Measurements from ENCODE around the gene HTR7. TPM values are rescaled to one million over a fixed set of nuclear protein-coding genes. Genes with fewer than 3 reads are reported as not detected.

The HTR7 gene
- polyA plus RNA-seq, 4 donors: 0.70 to 0.90 TPM; not detected in 2

DNA sequence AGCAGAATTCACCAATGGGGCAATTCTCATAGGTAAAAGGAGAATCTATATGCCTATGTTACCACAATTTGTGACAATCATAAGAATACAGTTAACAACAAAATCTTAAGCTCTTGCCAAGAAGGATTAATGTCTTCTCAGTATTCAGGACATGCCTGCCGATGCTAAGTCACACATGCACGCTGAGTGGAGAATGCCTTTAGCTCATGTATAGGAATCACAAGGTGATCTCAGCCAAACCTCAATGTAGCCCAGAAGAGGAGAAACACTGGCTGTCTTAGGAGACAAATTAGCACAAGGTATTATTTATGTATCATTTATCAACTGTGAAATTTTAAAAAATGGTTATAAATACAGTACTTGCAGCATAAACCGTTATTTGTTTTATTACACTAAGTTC lies 2.7 kb downstream of the HTR7 start:
- FAIRE-seq (no peak), DNase-seq (no peak)
- Histone ChIP-seq H3K9me3 (ENCODE audit: control insufficient read depth in 2 of 2, insufficient read depth in 1 of 2, low read depth in 1 of 2, low read length in 1 of 2) (peaks cover 0 to 8% of the 10 kb centered on the region in 2 donors), H3K4me3 (ENCODE audit: low read depth in 1 of 3, low read length in 3 of 3) (no peak overlapping the region), H3K27me3 (ENCODE audit: control insufficient read depth in 3 of 3, insufficient read depth in 3 of 3, low read length in 3 of 3) (peaks cover 6 to 41% (median 13%) of the 10 kb centered on the region in 3 donors), H3K36me3 (ENCODE audit: control insufficient read depth in 3 of 3, insufficient read depth in 2 of 3, low read depth in 1 of 3, low read length in 3 of 3) (no peaks in the 10 kb centered on the region), H3K27ac (ENCODE audit: low read depth in 1 of 3, low read length in 2 of 3) (no peak overlapping the region), H3K4me1 (ENCODE audit: control insufficient read depth in 3 of 3, insufficient read depth in 2 of 3, low read depth in 1 of 3, low read length in 2 of 3) (no peaks in the 10 kb centered on the region)
- 67 to 89% (median 81%) methylated on average over 3 of the region's 3 CpGs for WGBS, 3 donors

DNA sequence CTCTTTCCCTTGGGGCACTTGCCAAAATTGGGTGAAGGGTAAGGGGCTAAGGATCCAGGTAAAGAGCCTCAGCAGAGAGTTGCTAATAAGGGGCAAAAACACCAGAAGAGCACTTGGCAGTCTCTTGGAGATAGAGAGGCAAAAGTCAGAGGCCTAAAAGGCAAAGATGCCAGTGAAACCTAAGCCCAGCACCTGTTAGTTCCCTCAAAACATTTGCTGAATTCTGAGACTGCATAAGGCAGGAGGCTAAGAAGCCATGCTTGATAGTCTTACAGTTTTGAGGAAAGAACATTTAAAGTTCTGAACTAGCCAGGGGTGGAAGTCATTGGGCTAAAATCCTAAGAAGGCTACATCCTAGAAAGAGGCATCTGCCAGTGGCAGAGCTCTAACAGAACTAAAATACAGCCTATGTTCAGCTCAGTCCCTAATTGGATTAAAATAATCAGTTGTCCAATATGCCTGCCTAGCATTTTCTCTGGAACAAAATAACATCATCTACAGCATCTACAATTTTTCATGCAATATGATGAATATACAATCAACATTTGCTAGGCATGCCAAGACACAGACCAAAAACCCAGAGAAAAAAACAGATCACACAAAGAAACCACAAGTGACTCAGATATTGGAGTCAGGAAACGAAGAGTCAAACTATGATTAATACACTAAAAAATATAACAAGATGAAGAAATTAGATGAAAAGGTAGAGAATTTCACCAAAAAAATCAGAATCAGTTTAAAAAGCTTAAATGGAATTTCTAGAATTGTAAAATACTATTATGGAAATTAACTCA lies 7.7 kb downstream of the HTR7 start:
- no peak overlapping the region for H3K4me3 ChIP-seq (ENCODE audit: low read depth in 1 of 3, low read length in 3 of 3)
- H3K9me3 ChIP-seq (ENCODE audit: control insufficient read depth in 2 of 2, insufficient read depth in 1 of 2, low read depth in 1 of 2, low read length in 1 of 2): peaks cover 0 to 14% of the 10 kb centered on the region in 2 donors
- H3K4me1 ChIP-seq (ENCODE audit: control insufficient read depth in 3 of 3, insufficient read depth in 2 of 3, low read depth in 1 of 3, low read length in 2 of 3): no peaks in the 10 kb centered on the region
- DNase-seq: no peak
- 61 to 81% (median 64%) methylated on average over 1 of the region's 1 CpG for WGBS, 3 donors
- peak; percentile 44 for FAIRE-seq
- no peak overlapping the region for H3K27ac ChIP-seq (ENCODE audit: low read depth in 1 of 3, low read length in 2 of 3)
- peaks cover 2 to 12% (median 6%) of the 10 kb centered on the region in 3 donors for H3K27me3 ChIP-seq (ENCODE audit: control insufficient read depth in 3 of 3, insufficient read depth in 3 of 3, low read length in 3 of 3)
- no peaks in the 10 kb centered on the region for H3K36me3 ChIP-seq (ENCODE audit: control insufficient read depth in 3 of 3, insufficient read depth in 2 of 3, low read depth in 1 of 3, low read length in 3 of 3)

DNA sequence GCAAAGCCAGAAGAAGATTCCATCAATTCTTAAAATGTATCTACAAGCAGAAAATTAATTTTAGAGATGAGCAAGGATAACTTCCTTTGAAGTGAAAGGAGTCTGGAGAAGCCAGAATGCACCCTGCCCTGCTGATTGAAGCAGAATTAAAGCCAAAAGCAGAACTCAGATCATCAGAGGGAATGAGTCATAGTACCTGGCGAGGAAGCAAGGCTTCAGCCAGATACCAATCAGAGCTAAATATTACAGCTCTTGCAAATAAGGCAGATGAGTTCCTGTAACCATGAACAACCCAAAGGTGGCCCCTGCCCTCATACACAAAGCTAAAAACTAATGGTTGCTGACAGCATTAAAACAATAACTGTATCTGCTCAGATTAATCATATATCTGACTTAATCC lies 10.4 kb downstream of the HTR7 start:
- DNase-seq (no peak), FAIRE-seq (no peak)
- H3K27me3 ChIP-seq (ENCODE audit: control insufficient read depth in 3 of 3, insufficient read depth in 3 of 3, low read length in 3 of 3): peaks cover 0 to 5% (median 0%) of the 10 kb centered on the region in 3 donors
- H3K9me3 ChIP-seq (ENCODE audit: control insufficient read depth in 2 of 2, insufficient read depth in 1 of 2, low read depth in 1 of 2, low read length in 1 of 2): peaks cover 0 to 14% of the 10 kb centered on the region in 2 donors
- H3K36me3 ChIP-seq (ENCODE audit: control insufficient read depth in 3 of 3, insufficient read depth in 2 of 3, low read depth in 1 of 3, low read length in 3 of 3): no peaks in the 10 kb centered on the region
- H3K4me1 ChIP-seq (ENCODE audit: control insufficient read depth in 3 of 3, insufficient read depth in 2 of 3, low read depth in 1 of 3, low read length in 2 of 3): no peaks in the 10 kb centered on the region
- WGBS, 3 donors: 0 to 22% (median 4%) methylated on average over 1 of the region's 1 CpG
- H3K27ac ChIP-seq (ENCODE audit: low read depth in 1 of 3, low read length in 2 of 3): no peak overlapping the region
- no peak overlapping the region for H3K4me3 ChIP-seq (ENCODE audit: low read depth in 1 of 3, low read length in 3 of 3)

DNA sequence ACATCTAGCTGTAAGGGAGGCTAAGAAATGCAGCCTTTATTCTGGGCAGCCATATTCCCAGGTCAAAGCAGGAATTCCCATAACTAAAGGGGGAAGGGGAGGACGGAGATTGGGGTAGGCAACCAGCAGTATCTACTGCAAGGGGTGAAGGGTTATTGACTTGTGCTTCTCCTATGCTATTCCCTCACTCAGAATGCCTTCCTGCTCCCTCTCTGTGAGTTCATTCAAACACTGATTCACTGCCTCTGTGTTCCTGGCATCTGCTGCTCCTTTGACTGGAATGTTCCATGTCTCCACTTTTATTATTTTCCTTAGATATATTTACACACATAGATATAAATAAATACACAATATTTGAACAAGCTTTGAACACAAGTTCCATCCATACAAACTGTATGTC lies 11.1 kb downstream of the HTR7 start:
- WGBS, 3 donors: 19 to 77% (median 33%) methylated on average over 1 of the region's 1 CpG
- H3K36me3 ChIP-seq (ENCODE audit: control insufficient read depth in 3 of 3, insufficient read depth in 2 of 3, low read depth in 1 of 3, low read length in 3 of 3): no peaks in the 10 kb centered on the region
- no peak for FAIRE-seq
- peaks cover 0 to 5% (median 0%) of the 10 kb centered on the region in 3 donors for H3K27me3 ChIP-seq (ENCODE audit: control insufficient read depth in 3 of 3, insufficient read depth in 3 of 3, low read length in 3 of 3)
- H3K27ac ChIP-seq (ENCODE audit: low read depth in 1 of 3, low read length in 2 of 3): no peak overlapping the region
- H3K9me3 ChIP-seq (ENCODE audit: control insufficient read depth in 2 of 2, insufficient read depth in 1 of 2, low read depth in 1 of 2, low read length in 1 of 2): peaks cover 0 to 16% of the 10 kb centered on the region in 2 donors
- no peak for DNase-seq
- no peak overlapping the region for H3K4me3 ChIP-seq (ENCODE audit: low read depth in 1 of 3, low read length in 3 of 3)
- H3K4me1 ChIP-seq (ENCODE audit: control insufficient read depth in 3 of 3, insufficient read depth in 2 of 3, low read depth in 1 of 3, low read length in 2 of 3): no peaks in the 10 kb centered on the region

DNA sequence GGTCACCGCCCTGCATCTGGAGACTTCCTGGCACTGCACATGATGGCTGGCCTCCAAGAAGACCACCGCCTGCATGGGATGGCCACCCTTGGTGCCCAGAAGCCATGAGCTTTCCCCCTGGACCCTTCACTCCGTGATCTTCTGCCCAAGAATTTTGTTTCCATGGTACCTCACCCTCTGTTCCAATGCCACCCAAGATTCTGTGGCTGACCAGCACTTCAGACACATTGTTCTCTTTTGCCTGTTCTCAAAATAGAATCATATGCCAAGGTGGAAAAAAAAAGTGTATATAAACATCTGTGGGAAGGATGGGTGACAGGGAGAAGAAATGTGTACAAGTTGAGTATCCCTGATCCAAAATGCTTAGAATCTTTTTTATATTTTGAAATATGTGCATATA lies 12.1 kb downstream of the HTR7 start:
- Histone ChIP-seq H3K4me3 (ENCODE audit: low read depth in 1 of 3, low read length in 3 of 3) (no peak overlapping the region), H3K36me3 (ENCODE audit: control insufficient read depth in 3 of 3, insufficient read depth in 2 of 3, low read depth in 1 of 3, low read length in 3 of 3) (no peaks in the 10 kb centered on the region), H3K9me3 (ENCODE audit: control insufficient read depth in 2 of 2, insufficient read depth in 1 of 2, low read depth in 1 of 2, low read length in 1 of 2) (peaks cover 0 to 10% of the 10 kb centered on the region in 2 donors), H3K27ac (ENCODE audit: low read depth in 1 of 3, low read length in 2 of 3) (no peak overlapping the region), H3K4me1 (ENCODE audit: control insufficient read depth in 3 of 3, insufficient read depth in 2 of 3, low read depth in 1 of 3, low read length in 2 of 3) (no peaks in the 10 kb centered on the region), H3K27me3 (ENCODE audit: control insufficient read depth in 3 of 3, insufficient read depth in 3 of 3, low read length in 3 of 3) (peaks cover 0 to 5% (median 0%) of the 10 kb centered on the region in 3 donors)
- DNase-seq (no peak), FAIRE-seq (no peak)
- 68 to 79% (median 72%) methylated on average over 3 of the region's 3 CpGs for WGBS, 3 donors

DNA sequence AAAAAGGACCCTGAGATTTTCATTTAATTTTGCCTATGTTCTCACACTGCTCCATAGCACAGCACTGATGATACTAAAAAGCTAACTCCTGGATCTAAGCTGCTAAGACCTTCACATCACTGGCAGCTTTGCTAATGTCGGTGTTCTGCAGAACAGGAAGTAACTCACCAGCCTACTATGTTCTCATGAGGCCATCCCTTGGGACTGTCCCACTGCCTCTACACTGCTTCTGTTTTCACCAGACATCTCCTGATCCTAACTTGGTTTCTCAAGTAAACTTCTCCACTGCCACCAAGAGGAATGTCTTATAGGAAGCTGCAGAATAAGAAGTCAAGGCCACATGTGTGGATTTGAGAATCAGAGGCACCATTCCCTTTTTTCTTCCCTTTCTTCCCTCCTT lies 15.1 kb downstream of the HTR7 start:
- peaks cover 0 to 5% of the 10 kb centered on the region in 2 donors for H3K9me3 ChIP-seq (ENCODE audit: control insufficient read depth in 2 of 2, insufficient read depth in 1 of 2, low read depth in 1 of 2, low read length in 1 of 2)
- peaks cover 0 to 5% (median 0%) of the 10 kb centered on the region in 3 donors for H3K27me3 ChIP-seq (ENCODE audit: control insufficient read depth in 3 of 3, insufficient read depth in 3 of 3, low read length in 3 of 3)
- H3K36me3 ChIP-seq (ENCODE audit: control insufficient read depth in 3 of 3, insufficient read depth in 2 of 3, low read depth in 1 of 3, low read length in 3 of 3): no peaks in the 10 kb centered on the region
- WGBS, 3 donors: 75 to 82% (median 77%) methylated on average over 1 of the region's 1 CpG
- H3K4me1 ChIP-seq (ENCODE audit: control insufficient read depth in 3 of 3, insufficient read depth in 2 of 3, low read depth in 1 of 3, low read length in 2 of 3): no peaks in the 10 kb centered on the region
- DNase-seq (no peak), FAIRE-seq (no peak)
- no peak overlapping the region for H3K27ac ChIP-seq (ENCODE audit: low read depth in 1 of 3, low read length in 2 of 3)
- no peak overlapping the region for H3K4me3 ChIP-seq (ENCODE audit: low read depth in 1 of 3, low read length in 3 of 3)

DNA sequence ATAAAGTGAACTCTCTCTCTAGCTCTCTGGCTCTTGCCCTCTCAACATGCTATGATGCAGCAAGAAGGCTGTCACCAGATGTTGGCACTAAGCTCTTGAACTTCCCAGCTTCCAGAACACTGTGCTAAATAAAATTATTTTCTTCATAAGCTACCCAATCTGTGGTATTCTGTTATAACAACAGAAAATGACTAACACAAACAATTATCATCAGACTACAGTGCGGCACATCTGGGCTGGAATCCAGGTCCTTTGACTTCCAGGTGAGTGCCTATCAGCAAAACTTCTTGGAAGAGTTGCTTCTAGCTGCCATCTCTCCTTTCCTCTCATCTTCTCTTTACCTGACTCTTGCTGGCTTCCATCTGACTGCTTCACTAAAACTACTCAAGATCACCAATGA lies 20.4 kb downstream of the HTR7 start:
- FAIRE-seq: no peak
- no peak overlapping the region for H3K27ac ChIP-seq (ENCODE audit: low read depth in 1 of 3, low read length in 2 of 3)
- no peaks in the 10 kb centered on the region for H3K36me3 ChIP-seq (ENCODE audit: control insufficient read depth in 3 of 3, insufficient read depth in 2 of 3, low read depth in 1 of 3, low read length in 3 of 3)
- WGBS, 3 donors: 72 to 88% (median 86%) methylated on average over 1 of the region's 1 CpG
- H3K27me3 ChIP-seq (ENCODE audit: control insufficient read depth in 3 of 3, insufficient read depth in 3 of 3, low read length in 3 of 3): no peaks in the 10 kb centered on the region
- H3K4me3 ChIP-seq (ENCODE audit: low read depth in 1 of 3, low read length in 3 of 3): no peak overlapping the region
- H3K9me3 ChIP-seq (ENCODE audit: control insufficient read depth in 2 of 2, insufficient read depth in 1 of 2, low read depth in 1 of 2, low read length in 1 of 2): peaks cover 0 to 5% of the 10 kb centered on the region in 2 donors
- no peak for DNase-seq
- H3K4me1 ChIP-seq (ENCODE audit: control insufficient read depth in 3 of 3, insufficient read depth in 2 of 3, low read depth in 1 of 3, low read length in 2 of 3): no peaks in the 10 kb centered on the region

DNA sequence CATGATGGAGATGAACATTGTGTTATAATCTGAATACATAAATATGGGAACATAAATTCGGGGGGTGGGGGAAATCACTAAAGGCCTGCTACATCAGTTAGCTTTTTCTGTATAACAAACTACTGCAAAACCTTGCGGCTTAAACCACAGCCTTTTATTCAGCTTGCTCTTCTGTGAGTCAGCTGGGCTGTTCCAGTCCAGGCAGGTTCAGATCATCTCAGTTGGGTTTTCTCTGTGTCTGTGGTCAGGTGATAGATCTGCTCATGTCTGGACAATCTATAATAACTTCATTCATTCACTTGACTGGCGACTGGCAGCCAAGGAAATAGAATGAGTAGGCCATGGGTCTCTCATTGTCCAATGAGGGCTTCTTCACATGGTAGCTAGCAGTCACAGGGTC lies 23.5 kb downstream of the HTR7 start:
- WGBS, 3 donors: 73 to 84% (median 80%) methylated on average over 3 of the region's 3 CpGs
- H3K4me3 ChIP-seq (ENCODE audit: low read depth in 1 of 3, low read length in 3 of 3): no peak overlapping the region
- no peaks in the 10 kb centered on the region for H3K36me3 ChIP-seq (ENCODE audit: control insufficient read depth in 3 of 3, insufficient read depth in 2 of 3, low read depth in 1 of 3, low read length in 3 of 3)
- FAIRE-seq: no peak
- DNase-seq: no peak
- H3K27me3 ChIP-seq (ENCODE audit: control insufficient read depth in 3 of 3, insufficient read depth in 3 of 3, low read length in 3 of 3): no peaks in the 10 kb centered on the region
- no peaks in the 10 kb centered on the region for H3K9me3 ChIP-seq (ENCODE audit: control insufficient read depth in 2 of 2, insufficient read depth in 1 of 2, low read depth in 1 of 2, low read length in 1 of 2)
- no peaks in the 10 kb centered on the region for H3K4me1 ChIP-seq (ENCODE audit: control insufficient read depth in 3 of 3, insufficient read depth in 2 of 3, low read depth in 1 of 3, low read length in 2 of 3)
- H3K27ac ChIP-seq (ENCODE audit: low read depth in 1 of 3, low read length in 2 of 3): no peak overlapping the region

DNA sequence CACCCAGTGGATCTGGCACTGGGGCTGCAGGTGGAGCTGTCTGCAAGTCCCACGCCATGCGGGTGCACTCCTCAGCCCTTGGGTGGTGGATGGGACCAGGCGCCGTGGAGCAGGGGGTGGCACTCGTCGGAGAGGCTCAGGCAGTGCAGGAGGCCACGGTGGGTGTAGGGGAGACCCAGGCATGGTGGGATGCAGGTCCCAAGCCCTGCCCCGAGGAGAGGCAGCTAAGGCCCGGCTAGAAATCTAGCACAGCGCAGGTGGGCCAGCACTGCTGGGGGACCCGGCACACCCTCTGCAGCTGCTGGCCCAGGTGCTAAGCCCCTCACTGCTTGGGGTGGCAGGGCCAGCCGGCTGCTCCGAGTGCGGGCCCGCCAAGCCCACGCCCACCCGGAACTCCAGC lies 25.7 kb downstream of the HTR7 start:
- Histone ChIP-seq H3K36me3 (ENCODE audit: control insufficient read depth in 3 of 3, insufficient read depth in 2 of 3, low read depth in 1 of 3, low read length in 3 of 3) (no peaks in the 10 kb centered on the region), H3K4me1 (ENCODE audit: control insufficient read depth in 3 of 3, insufficient read depth in 2 of 3, low read depth in 1 of 3, low read length in 2 of 3) (no peaks in the 10 kb centered on the region), H3K27me3 (ENCODE audit: control insufficient read depth in 3 of 3, insufficient read depth in 3 of 3, low read length in 3 of 3) (no peaks in the 10 kb centered on the region), H3K27ac (ENCODE audit: low read depth in 1 of 3, low read length in 2 of 3) (no peak overlapping the region), H3K4me3 (ENCODE audit: low read depth in 1 of 3, low read length in 3 of 3) (no peak overlapping the region), H3K9me3 (ENCODE audit: control insufficient read depth in 2 of 2, insufficient read depth in 1 of 2, low read depth in 1 of 2, low read length in 1 of 2) (no peaks in the 10 kb centered on the region)
- 87 to 97% (median 87%) methylated on average over 15 to 17 of the region's 17 CpGs for WGBS, 3 donors
- DNase-seq: no peak
- FAIRE-seq: no peak

Data from small intestine (tissue), 7 donors.